Measurements from ENCODE around the gene GPER1.

DNA sequence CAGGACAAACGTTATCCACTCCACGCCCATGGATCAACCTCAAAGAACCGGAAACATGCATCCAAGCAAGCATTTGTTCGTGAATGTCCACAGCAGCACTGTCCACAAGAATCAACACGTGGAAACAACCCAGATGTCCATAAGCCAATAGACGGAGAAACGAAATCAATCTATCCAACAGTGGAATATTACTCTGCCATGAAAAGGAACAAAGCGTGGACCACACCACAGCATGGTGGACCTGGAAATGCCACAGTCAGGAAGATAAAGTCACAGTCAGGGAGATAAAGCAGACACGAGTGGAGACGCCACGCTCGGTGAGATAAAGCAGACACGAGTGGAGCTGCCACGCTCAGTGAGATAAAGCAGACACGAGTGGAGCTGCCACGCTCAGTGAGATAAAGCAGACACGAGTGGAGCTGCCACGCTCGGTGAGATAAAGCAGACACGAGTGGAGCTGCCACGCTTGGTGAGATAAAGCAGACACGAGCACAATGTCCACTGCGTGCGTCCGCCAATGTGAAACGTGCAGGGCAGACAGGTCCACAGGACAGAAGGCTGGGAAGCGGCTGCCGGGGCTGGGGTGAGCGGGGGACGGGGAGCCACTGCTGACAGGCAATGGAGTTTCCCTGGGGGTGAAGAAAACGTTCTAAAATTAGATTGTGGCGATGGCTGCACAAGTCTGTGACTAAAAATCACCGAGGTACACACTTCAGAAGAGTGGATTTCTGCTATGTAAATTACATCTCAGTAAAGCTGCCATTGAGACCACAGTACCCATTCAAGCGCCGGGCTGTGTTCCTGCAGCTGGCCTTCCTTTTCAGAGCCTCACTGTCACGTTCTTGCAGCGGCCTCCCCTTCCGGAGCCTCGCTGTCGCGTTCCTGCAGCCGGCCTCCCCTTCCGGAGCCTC, 10.6 kb downstream of the GPER1 start:
- TF ChIP-seq CTCF (IDR thresholded peaks at IDR 0.05; ENCODE audit: insufficient read depth, low read length, poor library complexity, severe bottlenecking) (no peak), EZH2phosphoT487 (conservative IDR thresholded peaks at IDR 0.05; ENCODE audit: low read length) (no peak)

All from SU-DHL-6 (cell line).